ENCODE measurements around the gene KDM3A.

The KDM3A gene

DNA sequence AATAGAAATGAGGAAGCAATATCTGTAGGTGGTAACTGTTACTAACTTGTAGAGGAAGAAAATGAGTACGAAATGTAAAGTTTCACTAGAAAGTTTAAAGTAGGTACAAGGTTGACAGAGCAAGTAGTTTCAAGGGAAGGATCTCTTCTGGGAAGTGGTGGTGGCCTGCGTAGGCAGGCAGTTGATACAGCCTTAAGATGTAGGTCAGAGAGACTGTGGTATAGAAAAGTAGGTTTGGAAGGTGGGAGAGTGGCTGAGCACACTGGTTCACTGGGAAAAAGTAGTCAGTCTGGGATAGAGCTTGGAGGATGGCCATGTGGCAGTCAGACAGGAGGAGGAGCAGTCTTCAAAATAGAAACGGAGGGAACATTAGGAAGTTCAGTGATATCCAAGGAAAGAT is 23.5 kb downstream of the KDM3A start:
- TF ChIP-seq CTCF (IDR thresholded peaks at IDR 0.05; ENCODE audit: low read depth, low read length) = no peak
- H3K27ac ChIP-seq = no peak overlapping the region
- no peaks in the 10 kb centered on the region for H3K27me3 ChIP-seq (ENCODE audit: insufficient read depth, low read depth, severe bottlenecking)
- H3K4me3 ChIP-seq (ENCODE audit: low read depth, low read length) = no peak overlapping the region
- DNase-seq = no peak
- H3K36me3 ChIP-seq = peaks cover 85% of the 10 kb centered on the region
- no peaks in the 10 kb centered on the region for H3K9me3 ChIP-seq (ENCODE audit: severe bottlenecking)

DNA sequence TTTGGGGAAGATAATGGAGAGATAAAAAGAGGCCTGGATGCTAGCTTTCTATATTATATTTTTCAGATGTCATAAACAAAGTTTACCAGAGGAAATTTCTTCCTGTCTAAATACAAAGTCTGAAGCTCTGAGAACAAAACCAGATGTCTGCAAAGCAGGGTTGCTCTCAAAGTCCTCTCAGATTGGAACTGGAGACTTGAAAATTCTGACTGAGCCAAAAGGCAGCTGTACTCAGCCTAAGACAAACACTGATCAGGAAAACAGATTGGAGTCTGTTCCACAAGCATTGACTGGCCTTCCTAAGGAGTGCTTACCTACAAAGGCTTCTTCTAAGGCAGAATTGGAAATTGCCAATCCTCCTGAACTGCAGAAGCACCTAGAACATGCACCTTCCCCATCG is 25.1 kb downstream of the KDM3A start:
- H3K27ac ChIP-seq = no peak overlapping the region

DNA sequence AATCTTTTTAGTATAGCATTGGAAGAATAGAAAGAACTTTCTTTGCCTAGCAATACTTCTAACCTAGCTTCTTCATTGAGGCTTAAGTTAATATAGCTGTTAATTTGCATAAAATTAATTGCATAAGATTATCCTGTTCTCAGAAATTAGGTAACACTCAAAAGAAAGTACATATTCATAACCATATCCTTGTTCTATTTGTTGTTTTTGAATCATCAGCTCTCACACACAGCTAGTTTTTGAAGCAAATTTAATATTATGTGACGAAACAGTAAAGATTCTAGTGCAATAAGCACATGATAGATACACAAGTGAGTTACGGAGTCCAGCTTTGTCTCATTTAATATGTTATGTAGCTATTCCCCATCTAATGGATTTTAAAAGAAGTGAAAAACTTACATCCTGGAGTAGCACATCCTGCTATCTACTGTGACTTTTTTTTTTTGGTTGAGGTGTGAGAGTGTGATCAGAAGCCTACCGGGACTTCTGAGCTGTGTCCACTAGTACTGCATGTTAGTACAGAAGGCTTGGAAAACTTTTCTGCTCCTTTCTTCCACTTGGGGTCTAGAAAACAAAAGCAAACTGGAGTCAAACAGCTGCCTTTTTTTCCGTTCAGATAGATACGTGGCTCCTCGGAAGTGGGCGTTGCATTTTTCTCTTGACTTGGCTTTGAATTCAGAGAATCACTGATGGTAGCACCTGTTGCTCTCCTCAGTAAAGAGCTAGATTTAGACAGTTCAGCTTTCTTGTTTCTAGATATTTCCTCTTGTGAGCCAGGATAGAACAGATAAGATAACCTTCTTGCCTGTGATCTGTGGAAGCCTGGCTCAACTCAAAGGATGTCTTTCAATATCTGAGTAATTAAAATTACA is 27.2 kb downstream of the KDM3A start:
- TF ChIP-seq CTCF (IDR thresholded peaks at IDR 0.05; ENCODE audit: low read depth, low read length) = no peak
- Histone ChIP-seq H3K4me3 (ENCODE audit: low read depth, low read length) (no peak overlapping the region), H3K27me3 (ENCODE audit: insufficient read depth, low read depth, severe bottlenecking) (no peaks in the 10 kb centered on the region), H3K36me3 (peaks cover 86% of the 10 kb centered on the region), H3K27ac (no peak overlapping the region), H3K9me3 (ENCODE audit: severe bottlenecking) (no peaks in the 10 kb centered on the region)
- DNase-seq = no peak

More for the DNA sequence above, 25.1 kb downstream of the KDM3A start:
- Histone ChIP-seq H3K27me3 (ENCODE audit: insufficient read depth, low read depth, severe bottlenecking) (no peaks in the 10 kb centered on the region), H3K36me3 (peaks cover 88% of the 10 kb centered on the region), H3K9me3 (ENCODE audit: severe bottlenecking) (no peaks in the 10 kb centered on the region), H3K4me3 (ENCODE audit: low read depth, low read length) (no peak overlapping the region)
- DNase-seq = no peak
- TF ChIP-seq CTCF (IDR thresholded peaks at IDR 0.05; ENCODE audit: low read depth, low read length) = no peak

DNA sequence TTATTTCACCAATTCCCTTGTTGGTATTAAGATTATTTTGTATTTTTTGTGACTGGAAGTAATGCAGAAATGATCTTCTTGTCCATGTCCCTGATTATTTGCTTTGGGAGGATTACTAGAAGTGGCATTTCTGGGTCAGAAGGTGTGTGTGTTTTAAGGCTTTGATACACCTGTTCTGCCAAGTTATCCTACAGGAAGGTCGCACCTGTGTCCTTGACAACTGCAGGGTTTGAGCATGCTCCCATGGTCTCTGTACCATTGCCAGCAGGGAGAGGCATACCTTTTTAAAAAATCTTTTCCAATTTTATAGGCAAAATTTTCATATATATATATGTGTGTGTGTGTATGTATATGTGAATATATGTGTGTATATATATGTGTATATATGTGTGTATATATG is 29.7 kb downstream of the KDM3A start:
- H3K36me3 ChIP-seq = peaks cover 82% of the 10 kb centered on the region
- DNase-seq = no peak
- H3K27ac ChIP-seq = no peak overlapping the region
- no peak for TF ChIP-seq CTCF (IDR thresholded peaks at IDR 0.05; ENCODE audit: low read depth, low read length)
- no peaks in the 10 kb centered on the region for H3K9me3 ChIP-seq (ENCODE audit: severe bottlenecking)
- no peaks in the 10 kb centered on the region for H3K27me3 ChIP-seq (ENCODE audit: insufficient read depth, low read depth, severe bottlenecking)
- no peak overlapping the region for H3K4me3 ChIP-seq (ENCODE audit: low read depth, low read length)

DNA sequence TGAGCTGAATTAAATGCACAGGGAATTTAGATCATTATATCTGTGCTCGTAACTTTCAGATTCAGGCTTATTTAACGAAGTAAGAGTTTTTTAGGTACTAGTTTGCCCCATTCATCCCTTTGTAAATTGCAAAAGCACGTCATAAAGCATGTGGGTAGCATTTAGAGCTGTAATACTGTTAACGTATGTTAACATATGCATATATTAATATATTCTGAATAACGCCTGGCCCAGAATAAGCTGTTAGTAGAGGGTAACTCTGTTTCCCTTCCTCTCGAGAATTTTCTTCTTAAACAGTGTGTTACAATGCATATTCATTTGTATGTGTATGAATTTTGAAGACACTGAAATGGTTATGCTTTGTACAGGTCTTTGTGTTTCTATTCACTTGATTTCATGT is 30.5 kb downstream of the KDM3A start:
- H3K27ac ChIP-seq = no peak overlapping the region
- no peak for TF ChIP-seq CTCF (IDR thresholded peaks at IDR 0.05; ENCODE audit: low read depth, low read length)
- no peaks in the 10 kb centered on the region for H3K9me3 ChIP-seq (ENCODE audit: severe bottlenecking)
- no peaks in the 10 kb centered on the region for H3K27me3 ChIP-seq (ENCODE audit: insufficient read depth, low read depth, severe bottlenecking)
- H3K36me3 ChIP-seq = peaks cover 80% of the 10 kb centered on the region
- no peak for DNase-seq
- no peak overlapping the region for H3K4me3 ChIP-seq (ENCODE audit: low read depth, low read length)

- H3K27ac ChIP-seq = no peak overlapping the region
- TF ChIP-seq CTCF (IDR thresholded peaks at IDR 0.05; ENCODE audit: low read depth, low read length) = no peak
- H3K36me3 ChIP-seq = peaks cover 88% of the 10 kb centered on the region
- no peaks in the 10 kb centered on the region for H3K9me3 ChIP-seq (ENCODE audit: severe bottlenecking)
- H3K27me3 ChIP-seq (ENCODE audit: insufficient read depth, low read depth, severe bottlenecking) = no peaks in the 10 kb centered on the region
- no peak for DNase-seq
- H3K4me3 ChIP-seq (ENCODE audit: low read depth, low read length) = no peak overlapping the region
Observed at GRCh38 chr2:86476092-86476491, 34.9 kb downstream of the KDM3A start.

All from WERI-Rb-1 (cell line).